ENCODE results near the gene COA1.

- TF ChIP-seq, protein P1, sequence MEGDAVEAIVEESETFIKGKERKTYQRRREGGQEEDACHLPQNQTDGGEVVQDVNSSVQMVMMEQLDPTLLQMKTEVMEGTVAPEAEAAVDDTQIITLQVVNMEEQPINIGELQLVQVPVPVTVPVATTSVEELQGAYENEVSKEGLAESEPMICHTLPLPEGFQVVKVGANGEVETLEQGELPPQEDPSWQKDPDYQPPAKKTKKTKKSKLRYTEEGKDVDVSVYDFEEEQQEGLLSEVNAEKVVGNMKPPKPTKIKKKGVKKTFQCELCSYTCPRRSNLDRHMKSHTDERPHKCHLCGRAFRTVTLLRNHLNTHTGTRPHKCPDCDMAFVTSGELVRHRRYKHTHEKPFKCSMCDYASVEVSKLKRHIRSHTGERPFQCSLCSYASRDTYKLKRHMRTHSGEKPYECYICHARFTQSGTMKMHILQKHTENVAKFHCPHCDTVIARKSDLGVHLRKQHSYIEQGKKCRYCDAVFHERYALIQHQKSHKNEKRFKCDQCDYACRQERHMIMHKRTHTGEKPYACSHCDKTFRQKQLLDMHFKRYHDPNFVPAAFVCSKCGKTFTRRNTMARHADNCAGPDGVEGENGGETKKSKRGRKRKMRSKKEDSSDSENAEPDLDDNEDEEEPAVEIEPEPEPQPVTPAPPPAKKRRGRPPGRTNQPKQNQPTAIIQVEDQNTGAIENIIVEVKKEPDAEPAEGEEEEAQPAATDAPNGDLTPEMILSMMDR (IDR thresholded peaks at IDR 0.05; ENCODE audit: insufficient read depth, low read length, poor library complexity, severe bottlenecking) = no peak
- no peak for TF ChIP-seq EZH2phosphoT487 (conservative IDR thresholded peaks at IDR 0.05; ENCODE audit: low read length)
These were observed 4.1 kb downstream of the COA1 start for GRCh38 chr7:43725251-43725650.

Measured in SU-DHL-6 (cell line).